Stimulated activated naive B cell treated with anti-CD40 and anti-IgM and Interleukin-4, amounts not matched to agents 10 μg/mL and 1 μg/mL and 100 μg/mL, for 72 hours (primary cell): ENCODE data around the gene NOTCH4.

ENCODE experiments used
- ATAC-seq, 2 donors: fragments of 150-1000 bp; cut with Tn5 transposase; replicated peaks; 2 replicates each; pipeline ENCODE4 v1.10.0; 2021; ENCODE audit warnings: moderate library complexity in 1 of 2
- DNase-seq: peaks from one replicate; pipeline ENCODE4 v3.0.0; 2021
- H3K27ac Mint-ChIP-seq: one replicate; pipeline ENCODE4 v1.8.0; 2022; ENCODE audit warnings: mild to moderate bottlenecking, mixed read lengths
- H3K27me3 Mint-ChIP-seq, 2 donors: one replicate each; pipeline ENCODE4 v1.8.0; 2022; ENCODE audit warnings: mixed read lengths in 2 of 2
- H3K36me3 Mint-ChIP-seq, 2 donors: one replicate each; pipeline ENCODE4 v1.8.0; 2022; ENCODE audit warnings: mixed read lengths in 2 of 2, mild to moderate bottlenecking in 1 of 2
- H3K4me1 Mint-ChIP-seq, 2 donors: one replicate each; pipeline ENCODE4 v1.8.0; 2022; ENCODE audit warnings: mixed read lengths in 2 of 2, mild to moderate bottlenecking in 1 of 2
- H3K4me3 Mint-ChIP-seq, 2 donors: one replicate each; pipeline ENCODE4 v1.8.0; 2022; ENCODE audit warnings: mild to moderate bottlenecking in 2 of 2, mixed read lengths in 2 of 2, moderate library complexity in 1 of 2
- H3K9me3 Mint-ChIP-seq, 2 donors: one replicate each; pipeline ENCODE4 v1.8.0; 2022; ENCODE audit warnings: mixed read lengths in 2 of 2, mild to moderate bottlenecking in 1 of 2

Gene NOTCH4

DNA sequence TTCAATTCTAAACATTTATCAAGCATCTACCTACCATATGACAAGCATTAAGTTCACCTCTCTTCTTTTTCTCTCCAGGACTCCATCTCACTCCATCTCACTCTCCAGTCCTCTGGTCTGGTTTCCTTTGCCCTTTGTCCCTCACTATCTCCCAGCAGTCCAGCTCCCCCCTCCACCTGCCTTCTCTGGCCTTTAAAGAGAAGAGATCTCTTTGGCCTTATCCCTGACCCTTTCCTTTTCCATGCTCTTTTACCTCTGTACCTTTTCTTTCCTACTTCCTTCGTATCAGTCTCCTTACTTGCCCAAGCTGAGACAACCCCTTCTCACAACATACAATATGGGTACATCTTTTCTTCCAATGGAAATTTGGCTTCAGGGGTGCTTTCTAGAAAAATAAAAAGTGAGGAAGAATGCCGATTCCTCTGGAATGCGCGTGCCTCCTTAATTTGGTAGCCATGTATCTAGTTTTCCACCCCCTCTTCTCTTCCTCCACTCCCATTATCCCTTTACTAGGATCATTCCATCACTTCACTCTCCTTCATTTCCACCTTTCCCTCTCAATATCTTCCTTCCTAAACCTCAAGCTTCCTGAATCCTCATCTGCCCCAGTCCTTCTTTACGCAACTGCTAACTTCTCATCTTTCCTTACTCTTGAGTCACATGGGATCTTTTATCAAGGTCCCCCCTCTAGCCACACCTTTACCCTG lies 47.2 kb downstream of the NOTCH4 start:
- H3K27me3 Mint-ChIP-seq = no peaks in the 10 kb centered on the region
- no peak for ATAC-seq

DNA sequence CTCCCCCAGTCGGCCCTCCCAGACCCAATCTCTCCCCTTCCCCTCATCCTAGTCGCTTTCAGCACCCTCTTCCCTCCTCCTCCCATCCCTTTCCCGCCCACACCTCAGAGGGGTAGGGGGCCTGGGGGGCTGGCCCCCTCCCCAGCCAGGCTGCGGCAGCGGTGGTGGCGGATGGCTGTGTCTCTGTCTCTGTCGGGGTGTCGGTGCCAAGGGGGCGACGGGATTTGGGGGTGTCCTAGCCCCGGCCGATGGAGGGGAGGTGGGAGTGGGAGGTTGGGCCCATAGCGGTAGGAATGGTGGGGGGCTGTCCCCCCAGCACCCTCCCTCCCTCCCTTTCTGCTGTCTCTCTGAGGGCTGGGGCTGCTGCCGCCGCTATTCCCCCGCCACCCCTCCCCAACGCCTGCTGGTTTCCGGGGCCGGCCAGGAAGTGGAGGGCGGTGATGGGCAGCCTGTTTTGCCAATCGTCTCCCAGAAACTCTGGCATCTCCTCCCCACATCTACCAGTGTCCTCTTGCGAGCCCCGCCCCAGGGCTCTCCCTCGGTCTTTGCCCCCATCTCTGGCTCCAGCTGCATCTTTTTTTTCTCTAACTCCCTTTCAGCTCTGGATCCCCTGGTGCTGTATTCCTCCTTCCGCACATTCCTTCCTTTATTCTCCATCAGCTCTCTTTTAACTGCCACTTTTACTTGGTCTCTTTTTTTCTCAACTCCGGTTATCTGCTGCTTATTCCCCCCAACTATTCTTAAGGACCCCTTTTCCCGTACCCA lies 48.0 kb downstream of the NOTCH4 start, which contains the start of gene AGPAT1:
TSS of gene AGPAT1 (minus strand) at position 374 of the 765 bp plus-strand sequence. CDS start 4,588 bp downstream, outside the sequence.
- Mint-ChIP-seq H3K9me3 (peaks cover 0 to 2% of the 10 kb centered on the region in 2 donors), H3K4me3 (peak within 1 kb of the TSS; percentile 83 to 91), H3K36me3 (peaks cover 22 to 31% of the 10 kb centered on the region in 2 donors), H3K27ac (peak within 1 kb of the TSS; percentile 98), H3K27me3 (no peaks in the 10 kb centered on the region), H3K4me1 (peaks cover 48 to 61% of the 10 kb centered on the region in 2 donors)
- peak; percentile 96 for DNase-seq
- ATAC-seq = peak; percentile 58 to 65

More for the DNA sequence above, 47.2 kb downstream of the NOTCH4 start:
- Mint-ChIP-seq H3K4me1 (peaks cover 54 to 67% of the 10 kb centered on the region in 2 donors), H3K36me3 (peaks cover 28 to 34% of the 10 kb centered on the region in 2 donors), H3K9me3 (peaks cover 0 to 2% of the 10 kb centered on the region in 2 donors), H3K27ac (peak overlapping the region; percentile 98), H3K4me3 (peak overlapping the region; percentile 83 to 91)
- DNase-seq = no peak

DNA sequence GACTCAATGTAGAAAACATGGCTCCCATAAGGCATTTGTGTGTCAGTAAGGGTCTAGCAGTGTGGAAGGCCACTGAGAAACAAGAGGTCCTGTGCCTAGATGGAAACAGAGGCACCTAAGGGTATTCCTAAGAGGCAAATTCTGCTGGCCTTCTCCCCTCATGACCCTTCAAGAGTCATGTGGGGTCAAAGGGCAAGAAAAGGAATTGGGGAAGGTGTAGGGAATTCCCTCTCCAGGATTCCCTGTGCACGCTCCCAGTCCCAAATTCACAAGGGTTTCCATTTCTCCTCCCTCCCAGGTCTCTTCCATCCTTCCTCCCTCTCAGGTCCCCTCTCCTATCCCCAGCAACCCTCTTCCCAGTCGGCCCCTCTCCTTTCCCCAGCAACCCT lies 48.6 kb downstream of the NOTCH4 start:
- H3K27me3 Mint-ChIP-seq = no peaks in the 10 kb centered on the region
- ATAC-seq = no peak
- peaks cover 22 to 31% of the 10 kb centered on the region in 2 donors for H3K36me3 Mint-ChIP-seq
- peaks cover 46 to 55% of the 10 kb centered on the region in 2 donors for H3K4me1 Mint-ChIP-seq
- H3K4me3 Mint-ChIP-seq = peak overlapping the region; percentile 83 to 91
- DNase-seq = no peak
- peaks cover 0 to 2% of the 10 kb centered on the region in 2 donors for H3K9me3 Mint-ChIP-seq
- peak overlapping the region; percentile 73 for H3K27ac Mint-ChIP-seq

DNA sequence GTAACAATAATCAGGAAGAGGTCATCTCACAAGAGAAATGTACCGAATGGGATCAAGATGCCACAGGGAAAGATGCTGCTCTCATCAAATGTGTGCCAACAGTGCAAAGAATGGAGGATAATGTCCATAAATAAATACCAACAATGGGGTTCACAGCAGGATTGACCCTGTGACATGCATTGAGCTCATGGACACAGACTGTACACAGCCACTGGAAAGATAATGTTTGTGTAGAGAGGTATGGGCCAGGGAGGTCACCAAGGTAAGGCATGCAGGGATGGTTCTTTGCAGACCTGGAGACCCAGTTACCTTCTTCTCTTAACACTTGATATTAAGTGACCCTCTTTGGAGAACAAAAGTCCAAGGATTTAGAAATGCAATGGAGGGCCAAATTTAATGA lies 49.5 kb downstream of the NOTCH4 start:
- H3K27ac Mint-ChIP-seq = no peak overlapping the region
- H3K36me3 Mint-ChIP-seq = peaks cover 25 to 34% of the 10 kb centered on the region in 2 donors
- peaks cover 0 to 2% of the 10 kb centered on the region in 2 donors for H3K9me3 Mint-ChIP-seq
- H3K4me1 Mint-ChIP-seq = peaks cover 45 to 46% of the 10 kb centered on the region in 2 donors
- no peak for ATAC-seq
- no peak for DNase-seq
- H3K27me3 Mint-ChIP-seq = no peaks in the 10 kb centered on the region
- peak overlapping the region in 1 of 2 donors; percentile 14 for H3K4me3 Mint-ChIP-seq

DNA sequence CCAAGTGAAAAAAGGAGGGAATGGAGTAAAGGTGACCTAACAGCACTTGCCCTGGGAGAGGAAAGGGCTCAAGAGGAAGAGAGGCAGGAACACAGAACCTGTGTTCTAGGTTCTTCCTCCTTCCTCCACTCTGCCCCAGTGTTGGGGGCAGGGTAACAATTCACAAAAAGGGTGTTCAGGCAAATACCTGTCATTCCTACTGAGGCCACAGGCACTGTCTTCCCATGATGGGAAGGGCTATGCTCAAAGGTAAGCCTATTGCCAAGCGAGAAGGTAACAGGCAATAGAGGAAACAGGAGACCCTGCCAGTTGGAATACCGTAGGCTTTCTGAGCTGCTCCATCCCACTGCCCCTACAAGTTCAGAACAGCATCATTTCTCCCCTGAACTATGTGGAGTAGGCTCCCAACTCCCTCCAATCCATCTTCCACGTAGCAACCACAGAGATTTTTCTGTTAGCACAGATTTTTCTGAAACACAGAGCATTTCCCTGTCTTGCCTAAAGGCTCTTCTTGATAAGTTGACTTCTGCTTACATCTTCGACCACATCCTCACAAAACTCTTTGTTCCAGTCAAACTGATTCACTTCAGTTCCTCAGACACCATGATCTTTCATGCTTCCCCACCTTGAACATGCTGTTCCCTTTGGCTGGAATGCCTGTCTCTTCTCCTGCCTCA lies 50.7 kb downstream of the NOTCH4 start:
- peaks cover 27 to 37% of the 10 kb centered on the region in 2 donors for H3K36me3 Mint-ChIP-seq
- ATAC-seq (no peak), DNase-seq (no peak)
- H3K4me3 Mint-ChIP-seq = no peak overlapping the region
- H3K9me3 Mint-ChIP-seq = peaks cover 0 to 2% of the 10 kb centered on the region in 2 donors
- H3K27me3 Mint-ChIP-seq = no peaks in the 10 kb centered on the region
- no peak overlapping the region for H3K27ac Mint-ChIP-seq
- peaks cover 39 to 41% of the 10 kb centered on the region in 2 donors for H3K4me1 Mint-ChIP-seq

DNA sequence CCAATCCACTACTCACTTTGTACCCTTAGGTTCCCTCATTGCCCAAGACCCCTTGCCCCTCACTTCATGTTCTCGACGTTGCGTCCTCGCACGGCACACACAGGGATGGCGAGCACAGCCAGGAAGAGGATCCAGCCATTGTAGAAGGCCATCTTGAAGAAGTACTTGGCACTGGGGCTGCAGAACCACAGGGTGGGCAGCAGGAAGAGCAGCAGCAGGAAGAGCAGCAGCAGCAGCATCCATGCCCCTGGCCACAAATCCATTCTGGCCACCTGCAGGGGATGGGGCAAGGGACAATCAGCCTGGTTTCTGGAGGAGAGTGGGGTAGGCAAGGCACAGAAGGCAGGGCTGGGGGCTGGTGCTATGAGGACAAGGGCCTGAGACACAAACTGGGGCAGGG lies 52.6 kb downstream of the NOTCH4 start:
- no peaks in the 10 kb centered on the region for H3K27me3 Mint-ChIP-seq
- no peak for ATAC-seq
- no peaks in the 10 kb centered on the region for H3K9me3 Mint-ChIP-seq
- DNase-seq = no peak
- peaks cover 35 to 36% of the 10 kb centered on the region in 2 donors for H3K4me1 Mint-ChIP-seq
- H3K27ac Mint-ChIP-seq = no peak overlapping the region
- H3K36me3 Mint-ChIP-seq = peaks cover 33 to 46% of the 10 kb centered on the region in 2 donors
- no peak overlapping the region for H3K4me3 Mint-ChIP-seq

DNA sequence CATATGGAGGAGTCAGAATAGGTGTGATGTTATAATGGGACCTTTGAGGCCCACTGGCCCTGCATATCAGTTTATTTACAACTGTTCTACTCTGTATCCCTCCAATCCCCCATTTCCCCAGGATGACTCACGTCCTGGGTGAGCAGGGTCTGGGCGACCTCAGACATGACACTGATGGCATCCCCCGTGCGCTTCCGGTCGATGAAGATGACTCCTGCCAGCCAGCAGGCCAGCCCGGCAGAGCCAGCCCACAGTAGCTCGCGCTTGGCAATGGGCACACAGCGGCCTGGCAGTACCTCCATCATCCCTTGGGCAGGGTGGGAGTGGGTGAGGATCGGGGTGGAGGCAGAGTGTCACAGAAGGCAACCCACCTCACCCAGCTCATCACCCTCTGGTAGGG lies 53.6 kb downstream of the NOTCH4 start:
- Mint-ChIP-seq H3K27me3 (no peaks in the 10 kb centered on the region), H3K4me1 (peaks cover 32 to 33% of the 10 kb centered on the region in 2 donors), H3K4me3 (no peak overlapping the region), H3K9me3 (no peaks in the 10 kb centered on the region), H3K27ac (no peak overlapping the region), H3K36me3 (peaks cover 33 to 51% of the 10 kb centered on the region in 2 donors)
- DNase-seq = no peak
- no peak for ATAC-seq

DNA sequence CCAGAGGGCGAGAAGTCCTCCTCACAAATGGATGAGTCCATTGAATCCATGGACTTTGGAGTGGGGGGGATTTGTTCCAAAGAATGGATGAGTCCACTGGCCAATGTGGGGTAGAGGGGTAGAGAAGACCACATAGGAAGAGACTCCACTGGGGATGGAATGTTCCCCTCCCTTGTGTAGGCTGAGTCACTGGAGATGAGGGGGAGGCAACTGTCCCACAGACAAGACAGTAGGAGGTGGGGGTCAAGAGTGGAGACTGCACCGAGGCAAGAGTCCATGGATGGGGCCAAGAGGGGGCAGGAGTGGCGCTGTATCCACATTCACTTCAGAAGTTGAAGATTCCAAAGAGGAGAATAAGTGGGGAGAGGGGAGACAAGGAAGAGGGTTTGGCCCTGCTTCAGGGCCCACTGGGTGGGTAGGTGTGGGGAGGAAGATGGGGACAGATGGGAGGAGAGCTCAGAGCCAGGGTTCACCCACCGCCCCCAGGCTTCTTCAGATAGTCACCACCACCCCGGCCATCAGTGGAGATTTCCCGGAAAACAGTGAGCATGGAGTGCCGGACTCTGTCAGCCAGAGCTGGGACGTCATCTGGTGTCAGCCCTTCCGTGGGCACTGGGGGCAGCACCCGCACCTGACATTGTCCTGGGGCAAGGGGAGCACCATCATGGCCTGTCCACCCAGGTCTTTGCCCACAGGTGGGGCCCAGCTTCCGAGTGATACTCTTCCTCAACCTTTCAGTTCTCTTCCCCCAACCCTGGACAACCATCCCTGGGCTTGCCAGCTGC lies 54.9 kb downstream of the NOTCH4 start:
- ATAC-seq (no peak), DNase-seq (no peak)
- Mint-ChIP-seq H3K27me3 (no peaks in the 10 kb centered on the region), H3K4me1 (peaks cover 28% of the 10 kb centered on the region in 2 donors), H3K36me3 (peaks cover 36 to 53% of the 10 kb centered on the region in 2 donors), H3K27ac (peak overlapping the region; percentile 65), H3K4me3 (no peak overlapping the region), H3K9me3 (no peaks in the 10 kb centered on the region)

DNA sequence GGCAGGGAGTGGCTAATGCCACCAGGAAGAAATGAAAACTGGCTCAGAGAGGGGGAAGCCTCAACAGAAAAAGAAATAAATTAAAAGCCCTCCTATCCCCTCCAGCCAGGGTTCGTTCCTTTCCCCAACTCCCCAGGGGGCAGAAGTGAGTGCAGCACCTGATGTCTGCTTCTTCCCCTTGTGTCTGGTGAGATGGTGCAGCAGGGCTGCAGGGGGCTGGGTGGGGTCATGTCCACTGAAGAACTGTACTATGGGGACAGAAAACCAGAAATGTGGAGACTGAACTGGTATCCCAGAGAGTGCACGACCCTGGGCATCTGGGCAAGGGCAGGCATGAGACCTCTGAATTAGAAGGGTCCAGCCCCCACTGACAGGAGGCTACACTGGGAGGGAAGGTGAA lies 55.5 kb downstream of the NOTCH4 start:
- Mint-ChIP-seq H3K27ac (no peak overlapping the region), H3K9me3 (no peaks in the 10 kb centered on the region), H3K27me3 (no peaks in the 10 kb centered on the region), H3K4me3 (no peak overlapping the region), H3K4me1 (peaks cover 21 to 23% of the 10 kb centered on the region in 2 donors), H3K36me3 (peaks cover 37 to 50% of the 10 kb centered on the region in 2 donors)
- no peak for ATAC-seq
- no peak for DNase-seq

DNA sequence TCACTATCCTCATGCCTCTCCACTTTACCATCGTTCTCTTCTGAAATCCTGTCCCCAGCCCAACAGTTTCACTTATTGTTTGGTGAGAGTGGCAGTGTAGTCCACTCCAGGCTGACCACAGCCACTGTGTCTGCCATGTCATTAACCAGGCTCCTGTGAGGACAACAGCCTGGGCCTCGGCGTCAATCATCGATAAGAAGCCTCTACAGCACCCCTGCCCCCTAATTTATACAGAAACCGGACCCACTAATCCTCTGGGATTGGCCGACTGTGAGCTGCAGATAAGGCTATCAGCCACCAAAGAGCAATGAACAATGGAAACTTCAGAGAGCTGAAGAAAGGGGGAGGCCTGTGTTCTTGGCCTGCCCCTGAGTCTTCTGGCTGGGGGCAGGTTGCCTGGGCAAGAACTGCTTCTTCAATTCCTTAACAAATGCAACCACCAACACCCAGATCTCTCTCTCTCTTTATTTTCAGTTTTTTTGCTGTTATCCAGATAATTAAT lies 56.1 kb downstream of the NOTCH4 start:
- Mint-ChIP-seq H3K27me3 (no peaks in the 10 kb centered on the region), H3K4me1 (peaks cover 19 to 20% of the 10 kb centered on the region in 2 donors), H3K4me3 (no peak overlapping the region), H3K36me3 (peaks cover 39 to 53% of the 10 kb centered on the region in 2 donors), H3K27ac (no peak overlapping the region), H3K9me3 (no peaks in the 10 kb centered on the region)
- DNase-seq (no peak), ATAC-seq (no peak)

DNA sequence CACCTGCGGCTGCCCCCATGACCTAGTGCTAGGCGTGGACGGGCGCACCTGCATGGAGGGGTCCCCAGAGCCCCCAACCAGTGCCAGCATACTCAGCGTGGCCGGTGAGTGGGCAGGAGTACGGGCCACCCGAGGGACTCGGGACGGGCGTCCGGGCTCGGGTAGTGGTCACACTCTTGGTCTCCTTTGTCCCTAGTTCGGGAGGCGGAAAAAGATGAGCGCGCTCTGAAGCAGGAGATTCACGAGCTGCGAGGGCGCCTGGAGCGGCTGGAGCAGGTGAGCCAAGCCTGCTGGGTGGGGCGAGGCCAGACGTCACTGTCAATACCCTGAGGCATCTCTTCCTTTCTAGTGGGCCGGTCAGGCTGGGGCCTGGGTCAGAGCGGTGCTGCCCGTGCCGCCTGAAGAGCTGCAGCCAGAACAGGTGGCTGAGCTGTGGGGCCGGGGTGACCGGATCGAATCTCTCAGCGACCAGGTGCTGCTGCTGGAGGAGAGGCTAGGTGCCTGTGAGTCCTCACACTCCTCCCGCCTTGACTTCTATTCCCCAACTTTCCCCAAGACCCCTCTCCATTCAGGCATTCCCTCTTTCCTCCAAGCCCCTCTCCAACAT lies 56.6 kb downstream of the NOTCH4 start:
- Mint-ChIP-seq H3K36me3 (peaks cover 43 to 59% of the 10 kb centered on the region in 2 donors), H3K4me3 (no peak overlapping the region), H3K9me3 (no peaks in the 10 kb centered on the region), H3K27ac (no peak overlapping the region), H3K27me3 (no peaks in the 10 kb centered on the region), H3K4me1 (peaks cover 16 to 18% of the 10 kb centered on the region in 2 donors)
- DNase-seq = no peak
- ATAC-seq = no peak

DNA sequence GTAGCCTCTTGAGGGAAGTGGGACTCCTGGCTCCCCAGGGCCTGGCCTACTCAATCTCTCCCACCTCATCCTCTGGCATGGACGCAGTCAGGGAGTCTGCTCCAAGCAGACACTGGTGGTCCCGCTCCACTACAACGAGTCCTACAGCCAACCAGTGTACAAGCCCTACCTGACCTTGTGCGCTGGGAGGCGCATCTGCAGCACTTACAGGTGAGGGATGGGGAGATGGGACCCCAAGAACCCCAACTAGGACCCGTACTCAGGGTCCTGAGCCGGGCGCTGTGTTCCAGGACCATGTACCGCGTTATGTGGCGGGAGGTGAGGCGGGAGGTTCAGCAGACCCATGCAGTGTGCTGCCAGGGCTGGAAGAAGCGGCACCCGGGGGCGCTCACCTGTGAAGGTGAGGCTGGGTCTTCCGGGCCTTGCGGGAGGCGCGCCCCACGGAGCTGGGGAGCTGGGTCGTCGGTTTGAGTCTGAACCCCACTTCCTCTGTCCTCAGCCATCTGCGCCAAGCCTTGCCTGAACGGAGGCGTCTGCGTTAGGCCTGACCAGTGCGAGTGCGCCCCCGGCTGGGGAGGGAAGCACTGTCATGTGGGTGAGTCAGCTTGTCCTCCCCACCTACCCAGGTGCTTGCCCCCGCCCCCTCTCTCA lies 57.3 kb downstream of the NOTCH4 start:
- H3K27me3 Mint-ChIP-seq = no peaks in the 10 kb centered on the region
- H3K9me3 Mint-ChIP-seq = no peaks in the 10 kb centered on the region
- H3K4me1 Mint-ChIP-seq = peaks cover 16 to 18% of the 10 kb centered on the region in 2 donors
- no peak for DNase-seq
- no peak for ATAC-seq
- no peak overlapping the region for H3K4me3 Mint-ChIP-seq
- peaks cover 43 to 63% of the 10 kb centered on the region in 2 donors for H3K36me3 Mint-ChIP-seq
- H3K27ac Mint-ChIP-seq = no peak overlapping the region

DNA sequence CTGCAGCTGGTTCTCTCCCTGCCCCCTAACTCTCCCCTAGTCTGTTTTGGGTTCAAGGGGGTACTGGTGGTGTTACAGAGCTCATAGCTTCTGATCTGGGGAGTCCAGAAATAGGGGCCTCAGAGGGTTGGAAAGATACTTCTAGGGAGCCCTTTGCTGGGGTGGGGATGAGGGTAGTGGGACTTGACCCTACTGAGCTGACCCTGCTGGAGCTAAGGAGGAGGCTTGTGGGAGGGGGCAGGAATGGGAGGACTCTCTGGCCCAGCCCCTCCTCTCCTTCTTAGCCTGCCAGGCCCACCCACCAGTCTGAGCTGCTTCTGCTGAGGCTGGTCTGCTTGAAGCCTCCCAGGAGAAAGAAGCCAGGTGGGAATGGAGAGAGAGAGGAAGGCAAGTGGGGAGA lies 59.6 kb downstream of the NOTCH4 start, which contains the start of gene EGFL8:
TSS of gene EGFL8 (plus strand) at position 301 of the 400 bp plus-strand sequence. CDS start 1,571 bp downstream, outside the sequence.
- Mint-ChIP-seq H3K4me1 (peaks cover 8 to 18% of the 10 kb centered on the region in 2 donors), H3K27ac (no peak within 1 kb of the TSS)

More for the DNA sequence above, 59.6 kb downstream of the NOTCH4 start, which contains the start of gene EGFL8:
- Mint-ChIP-seq H3K4me3 (no peak within 1 kb of the TSS), H3K36me3 (peaks cover 26 to 42% of the 10 kb centered on the region in 2 donors), H3K9me3 (no peaks in the 10 kb centered on the region), H3K27me3 (no peaks in the 10 kb centered on the region)
- ATAC-seq (no peak), DNase-seq (no peak)
